ENCODE results near the gene TBC1D16.
"Not testable (repeated sequence)": the region's sequence is repeated elsewhere in the genome, so short reads cannot be mapped to it uniquely, and the experiment has no call there.

TBC1D16 gene

DNA sequence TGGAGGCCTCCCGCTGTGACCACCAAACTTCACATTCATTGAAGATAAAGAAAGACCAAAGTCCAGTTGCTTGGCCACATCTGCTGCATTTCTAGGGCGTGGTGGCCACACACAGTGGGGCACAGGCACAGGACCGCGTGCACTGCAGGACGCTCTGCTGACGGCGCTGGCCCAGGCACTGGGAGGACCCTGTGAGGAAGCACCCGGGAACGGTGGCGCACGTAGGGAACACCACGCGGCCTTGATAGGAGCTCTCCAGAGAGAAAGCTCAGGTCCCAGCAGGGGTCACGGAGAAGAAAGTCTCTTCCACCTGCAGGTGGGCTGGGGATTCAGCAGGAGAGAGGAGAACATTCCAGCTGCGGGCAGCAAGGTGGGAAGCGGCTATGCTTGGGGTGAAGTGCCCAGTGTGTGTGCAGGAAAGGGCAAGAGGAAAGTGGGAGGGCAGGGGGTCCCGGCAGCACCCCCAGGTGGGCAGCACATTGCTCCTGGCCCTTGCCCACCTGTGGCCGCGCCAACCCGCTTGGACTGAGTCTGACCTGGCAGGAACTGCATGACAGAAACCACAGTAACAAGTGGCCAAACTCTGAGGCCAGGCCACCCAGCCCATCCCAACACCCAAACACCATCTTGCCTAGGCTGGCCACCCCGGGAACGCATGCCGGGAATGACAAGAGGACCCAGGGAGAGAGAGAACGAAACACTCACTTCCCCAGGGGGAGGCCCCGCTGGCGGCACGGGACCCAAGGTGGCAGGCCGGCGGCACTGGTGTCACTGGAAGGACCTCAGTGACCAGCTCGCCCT, 32.8 kb downstream of the TBC1D16 start:
- no peak for DNase-seq (ENCODE audit: low read depth)

DNA sequence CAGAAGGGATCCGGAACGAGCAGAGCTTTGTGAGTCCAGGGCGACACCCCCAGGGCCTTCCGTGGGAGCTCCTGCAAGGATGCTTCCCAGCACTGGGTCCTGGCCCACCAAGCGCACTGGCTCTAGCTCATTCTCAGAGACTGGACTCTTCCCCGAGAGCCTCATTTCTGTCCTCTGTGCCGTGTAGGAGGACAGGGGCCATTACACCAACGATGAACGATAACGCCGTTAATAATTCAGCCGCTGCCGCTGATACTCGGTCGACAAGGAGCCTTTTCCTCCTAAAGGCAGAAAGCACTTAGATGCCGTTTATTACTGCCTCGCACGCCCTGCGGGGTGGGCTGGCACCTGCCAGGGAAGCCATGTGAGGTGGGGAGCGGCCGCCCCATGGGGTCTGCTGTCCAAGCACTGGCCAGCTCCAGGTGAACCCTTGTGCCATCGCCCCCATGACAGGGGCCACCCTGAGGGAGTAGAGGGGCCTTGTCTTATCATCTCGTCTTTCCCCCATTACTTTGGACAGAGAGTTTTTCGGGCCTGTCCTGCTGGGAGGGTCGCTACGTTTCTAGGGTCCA, 33.5 kb downstream of the TBC1D16 start:
- no peak for DNase-seq (ENCODE audit: low read depth)

GRCh38 chr17:80000981-80001775, 34.5 kb downstream of the TBC1D16 start:
- no peak for DNase-seq (ENCODE audit: low read depth)

DNA sequence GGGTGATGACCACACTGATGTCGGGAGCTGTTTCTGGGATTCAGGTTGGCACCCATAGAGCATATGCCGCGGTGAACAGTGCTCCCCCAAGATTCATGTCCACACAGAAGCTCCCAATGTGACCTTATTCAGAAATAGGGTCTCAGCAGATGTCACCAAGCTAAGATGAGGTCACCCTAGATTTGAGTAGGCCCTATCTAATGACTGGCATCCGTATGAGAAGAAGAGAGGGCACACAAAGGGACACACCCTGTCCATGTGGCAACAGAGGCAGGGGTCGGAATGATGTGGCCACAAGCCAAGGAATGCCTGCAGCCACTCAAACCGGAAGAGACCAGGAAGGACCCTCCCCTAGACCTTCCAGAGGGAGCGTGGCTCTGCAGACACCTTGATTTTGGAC, 35.5 kb downstream of the TBC1D16 start:
- DNase-seq (ENCODE audit: low read depth): no peak

DNA sequence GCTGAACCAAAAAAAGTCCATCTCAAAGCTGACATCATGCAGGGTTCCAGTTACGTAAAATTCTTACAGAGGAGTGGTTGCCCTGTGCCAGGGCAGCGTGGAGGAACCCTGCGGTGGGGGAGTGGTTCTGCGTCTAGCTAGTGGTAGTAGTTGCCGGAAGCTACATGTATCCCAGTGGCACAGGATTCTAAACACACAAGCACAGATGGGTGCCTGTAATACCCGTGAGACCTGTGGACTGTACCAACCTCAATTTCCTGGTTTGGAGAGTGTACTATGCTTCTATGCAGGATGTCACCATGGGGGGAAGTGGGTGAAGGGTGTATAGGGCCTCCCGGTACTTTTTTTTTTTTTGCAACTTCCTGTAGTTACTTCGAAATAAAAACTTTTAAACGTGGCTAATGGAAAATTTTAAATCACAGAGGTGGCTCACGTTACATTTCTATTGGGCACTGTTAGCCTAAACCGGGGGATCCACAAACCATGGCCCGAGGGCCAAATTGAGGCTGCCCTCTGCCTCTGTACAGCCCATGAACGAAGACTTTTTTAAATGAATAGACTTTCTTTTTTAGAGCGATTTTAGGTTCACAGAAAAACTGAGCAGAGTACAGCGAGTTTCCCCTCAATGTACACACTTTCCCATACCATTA, 38.5 kb downstream of the TBC1D16 start:
- DNase-seq (ENCODE audit: low read depth): peak; percentile 46

GRCh38 chr17:79996291-79996690, 39.4 kb downstream of the TBC1D16 start:
- DNase-seq (ENCODE audit: low read depth): no peak

DNA sequence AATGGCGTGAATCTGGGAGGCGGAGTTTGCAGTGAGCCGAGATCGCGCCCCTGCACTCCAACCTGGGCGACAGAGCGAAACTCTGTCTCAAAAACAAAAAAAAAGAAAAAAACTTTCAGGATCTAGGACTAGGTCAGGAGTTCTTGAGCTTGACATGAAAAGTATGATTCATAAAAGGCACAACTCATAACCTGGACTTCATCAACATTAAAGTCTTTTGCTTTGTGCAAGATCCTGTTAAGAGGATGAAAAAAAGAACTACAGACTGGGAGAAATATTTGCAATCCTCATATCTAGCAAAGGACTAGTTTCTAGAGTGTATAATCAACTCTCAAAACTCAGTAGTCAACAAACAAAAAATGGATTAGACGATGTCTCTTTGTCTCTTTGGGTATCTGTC, 40.0 kb downstream of the TBC1D16 start:
- no peak for DNase-seq (ENCODE audit: low read depth)

GRCh38 chr17:79994602-79995001, 41.1 kb downstream of the TBC1D16 start:
- no peak for DNase-seq (ENCODE audit: low read depth)

DNA sequence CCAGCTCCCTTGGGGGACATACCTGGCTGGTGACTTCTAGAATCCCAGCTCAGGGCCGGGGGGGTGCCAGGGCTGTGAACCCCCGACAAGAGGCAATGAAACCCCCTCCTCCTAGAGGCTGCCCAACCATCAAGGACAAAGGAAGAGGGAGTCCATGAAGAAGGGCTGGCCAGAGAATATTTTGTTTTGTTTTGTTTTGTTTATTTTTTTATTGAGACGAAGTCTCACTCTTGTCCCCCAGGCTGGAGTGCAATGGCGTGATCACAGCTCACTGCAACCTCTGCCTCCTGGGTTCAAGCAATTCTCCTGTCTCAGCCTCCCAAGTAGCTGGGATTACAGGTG, 41.5 kb downstream of the TBC1D16 start:
- not testable (repeated sequence) for DNase-seq (ENCODE audit: low read depth)

DNA sequence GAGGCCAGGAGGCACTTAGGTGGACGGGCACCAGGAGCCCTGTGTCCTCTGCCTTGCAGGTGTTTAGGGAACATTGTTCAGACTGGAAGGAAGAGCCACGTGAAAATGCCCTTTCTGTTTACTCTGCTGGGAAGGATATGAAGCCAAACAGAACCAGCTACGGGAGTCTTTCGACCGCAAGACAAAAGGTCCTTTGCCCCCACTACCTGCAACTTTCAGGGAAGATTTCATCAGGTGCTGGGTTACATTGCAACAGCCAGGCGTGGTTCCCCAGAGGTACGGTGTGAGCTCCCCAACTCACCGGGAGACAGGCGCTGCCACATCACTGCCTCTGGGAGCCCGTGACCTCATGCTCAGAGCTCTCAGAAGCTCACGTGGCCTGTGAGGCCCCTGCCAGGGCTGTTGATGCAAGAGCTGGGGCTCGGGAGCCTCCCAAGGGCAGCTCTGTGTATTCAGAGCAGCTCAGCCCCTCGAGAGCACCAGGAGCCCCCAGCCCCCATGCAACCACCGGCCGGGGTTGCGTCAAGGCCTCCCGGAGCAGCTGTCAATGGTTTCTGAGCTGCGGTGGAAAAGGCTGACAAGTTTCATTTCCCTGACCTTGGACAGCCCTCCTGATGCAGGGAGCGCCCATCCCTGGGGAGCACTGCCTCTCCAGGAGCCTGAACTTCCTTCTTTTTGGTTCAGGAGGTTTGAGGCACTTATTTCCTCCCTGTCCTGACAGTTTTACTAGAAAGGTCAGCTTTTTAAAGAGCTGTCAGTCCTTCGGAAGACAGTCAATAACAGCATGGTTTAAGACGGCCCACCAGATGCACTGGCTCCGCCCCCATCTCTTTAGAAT, 42.1 kb downstream of the TBC1D16 start:
- DNase-seq (ENCODE audit: low read depth): no peak

DNA sequence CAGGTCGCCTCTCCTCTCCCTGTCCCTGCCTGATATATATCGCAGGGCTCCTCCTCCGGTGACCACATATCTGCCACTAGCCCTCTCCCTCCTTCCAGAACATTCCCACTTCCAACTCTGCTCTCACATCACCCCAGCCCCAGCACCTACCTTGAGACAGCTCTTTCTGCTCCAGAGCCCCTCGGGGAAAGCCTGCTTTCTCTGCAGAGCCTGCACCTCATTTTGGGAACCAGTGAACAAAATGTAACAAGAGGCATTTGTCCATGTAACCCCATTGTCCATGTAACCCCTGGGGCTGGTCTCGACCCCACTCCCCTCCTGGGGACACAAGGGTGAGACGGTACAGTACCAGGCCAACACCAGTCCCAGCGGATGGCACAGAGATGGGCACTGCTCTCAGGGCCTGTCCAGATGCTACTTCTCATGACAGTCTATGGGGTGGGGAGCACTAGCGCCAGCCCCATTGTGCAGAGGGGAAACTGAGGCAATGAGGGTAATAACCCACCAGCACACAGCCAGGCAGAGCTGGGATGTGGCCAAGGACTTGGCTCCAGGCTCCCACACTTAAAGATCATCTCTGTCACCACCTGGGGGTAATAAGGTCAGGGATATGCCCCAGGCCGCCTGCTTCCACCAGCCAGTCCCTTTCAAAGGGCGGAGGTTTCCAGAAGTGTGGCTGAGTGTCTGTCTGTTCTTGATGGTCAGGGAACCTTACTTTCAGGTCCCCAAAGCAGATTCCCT, 42.9 kb downstream of the TBC1D16 start:
- DNase-seq (ENCODE audit: low read depth): no peak

GRCh38 chr17:79991924-79992648, 43.6 kb downstream of the TBC1D16 start:
- DNase-seq (ENCODE audit: low read depth): no peak

- peak; percentile 64 for DNase-seq (ENCODE audit: low read depth)
Measured at GRCh38 chr17:79991140-79991923, 44.3 kb downstream of the TBC1D16 start.

- DNase-seq (ENCODE audit: low read depth): no peak
Measured at GRCh38 chr17:79990704-79991103, 45.0 kb downstream of the TBC1D16 start.

DNA sequence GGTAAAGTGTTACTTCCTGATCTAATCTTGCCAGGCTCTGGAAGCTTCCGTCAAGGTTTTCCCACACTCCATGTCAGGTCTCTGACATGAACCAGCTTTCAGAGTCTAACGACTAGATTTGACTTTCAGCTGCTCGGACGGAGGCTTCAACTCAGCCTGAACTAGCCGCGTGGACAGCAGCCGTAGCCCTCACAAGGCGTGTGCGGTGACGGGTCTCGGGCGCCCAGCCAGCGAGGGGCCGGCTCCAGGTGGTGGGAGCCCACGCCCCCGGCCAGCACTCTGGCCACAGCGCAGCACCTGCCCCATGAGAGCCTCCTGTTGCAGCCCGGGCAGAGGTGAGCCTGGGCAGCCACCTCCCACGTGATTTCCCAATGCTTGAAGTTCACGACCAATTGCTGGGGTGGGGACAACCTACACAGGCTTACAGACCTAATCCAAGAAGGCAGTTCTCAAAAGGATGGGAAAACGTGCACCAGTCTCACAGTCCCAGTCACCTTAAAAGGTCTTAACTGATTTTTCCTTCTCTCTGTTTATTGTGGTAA, 45.5 kb downstream of the TBC1D16 start:
- DNase-seq (ENCODE audit: low read depth): no peak

DNA sequence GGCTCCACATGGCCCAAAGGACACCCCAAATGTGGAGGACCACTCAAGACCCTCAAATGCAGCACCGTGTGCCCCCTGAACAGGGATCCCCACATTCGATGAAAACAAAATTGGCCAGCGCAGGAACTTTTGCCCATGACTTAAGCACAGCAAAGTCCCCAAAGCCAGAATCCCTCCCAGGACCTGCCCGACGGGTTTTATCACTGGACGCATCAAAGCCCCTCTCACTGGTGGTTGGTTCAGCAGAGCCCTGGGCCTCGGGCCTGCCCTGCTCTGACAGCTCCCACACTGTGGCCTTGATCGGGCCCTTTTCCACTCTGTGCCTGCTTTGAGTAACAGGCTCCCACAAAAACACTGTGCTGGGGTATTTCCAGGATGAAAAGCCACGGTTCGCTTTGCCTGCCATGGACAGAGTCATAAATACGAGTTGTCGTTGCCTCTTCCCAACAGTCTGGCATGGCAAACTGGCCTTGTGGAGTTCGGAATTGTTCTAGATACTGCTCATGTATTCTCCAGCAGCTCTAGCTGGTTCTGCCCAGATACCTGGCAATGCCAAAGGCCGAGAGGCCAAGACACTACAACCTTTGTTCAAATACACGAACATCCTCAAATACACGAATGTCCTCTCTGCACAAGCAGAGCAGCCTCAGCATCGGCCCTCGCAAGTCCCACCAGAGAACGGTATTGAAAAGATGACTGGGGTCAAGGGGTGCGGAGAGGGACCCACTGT, 46.4 kb downstream of the TBC1D16 start:
- DNase-seq (ENCODE audit: low read depth): no peak

DNA sequence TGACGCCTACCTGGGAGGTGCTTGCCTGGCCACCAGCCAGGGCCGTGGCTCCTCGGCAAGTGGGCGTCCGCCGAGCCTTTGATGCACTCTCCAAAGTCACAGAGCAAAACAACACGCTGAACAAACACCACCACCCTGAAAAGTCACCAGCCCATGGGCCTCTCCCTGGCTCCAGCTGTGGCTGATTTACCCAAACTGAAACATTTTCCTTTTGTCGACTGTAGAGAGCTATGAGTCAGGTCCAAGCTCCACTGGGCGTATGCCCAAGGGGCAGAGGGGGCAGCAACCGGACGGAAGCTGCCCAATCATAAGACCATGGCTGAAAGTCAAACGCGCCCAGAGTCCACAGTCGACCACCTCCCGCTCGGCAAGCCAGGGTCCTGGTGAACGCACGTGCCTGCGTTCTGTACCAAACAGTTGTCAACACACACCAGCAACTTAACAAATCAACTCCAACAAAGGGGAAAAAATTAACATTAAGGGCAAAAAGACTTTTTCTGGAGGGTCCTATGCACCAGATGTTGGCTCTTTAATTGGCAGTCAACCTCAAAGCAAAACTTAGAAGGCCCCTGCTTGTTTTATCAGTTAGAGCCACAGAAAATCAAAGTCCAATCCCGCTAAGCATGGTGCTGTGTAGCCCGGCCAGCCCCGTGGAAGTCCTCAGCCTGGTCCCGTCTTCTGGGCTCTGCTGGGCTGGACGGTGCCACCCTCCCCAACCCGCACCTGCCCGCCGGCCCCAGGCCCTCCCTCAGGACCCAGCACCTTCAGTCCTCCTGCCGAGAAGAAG, 47.3 kb downstream of the TBC1D16 start:
- no peak for DNase-seq (ENCODE audit: low read depth)

- DNase-seq (ENCODE audit: low read depth): no peak
Measured at GRCh38 chr17:79987935-79988184, 47.8 kb downstream of the TBC1D16 start.
